Activated naive CD8-positive, alpha-beta T cell treated with anti-CD3 and anti-CD28 coated beads for 36 hours (primary cell): ENCODE results near the gene HYAL4. TPM values are rescaled to one million over a fixed set of nuclear protein-coding genes. Genes with fewer than 3 reads are reported as not detected.
"Not testable (repeated sequence)": the region's sequence is repeated elsewhere in the genome, so short reads cannot be mapped to it uniquely, and the experiment has no call there.

Experiments
- DNase-seq: peaks from one replicate; pipeline ENCODE4 v3.0.0; 2021
- H3K27ac Mint-ChIP-seq: one replicate; pipeline ENCODE4 v1.8.0; 2022; ENCODE audit warnings: mild to moderate bottlenecking, moderate library complexity, mixed read lengths
- H3K27me3 Mint-ChIP-seq: one replicate; pipeline ENCODE4 v1.8.0; 2022; ENCODE audit warnings: mild to moderate bottlenecking, mixed read lengths
- H3K36me3 Mint-ChIP-seq: one replicate; pipeline ENCODE4 v1.8.0; 2021; ENCODE audit warnings: mild to moderate bottlenecking, mixed read lengths
- H3K4me1 Mint-ChIP-seq: one replicate; pipeline ENCODE4 v1.8.0; 2021; ENCODE audit warnings: mixed read lengths
- H3K4me3 Mint-ChIP-seq: one replicate; pipeline ENCODE4 v1.8.0; 2022; ENCODE audit warnings: mild to moderate bottlenecking, moderate library complexity, mixed read lengths
- H3K9me3 Mint-ChIP-seq: one replicate; pipeline ENCODE4 v1.8.0; 2022; ENCODE audit warnings: mixed read lengths
- total RNA-seq, 2 experiments: library from RNA; stranded (reverse); gene quantifications; one replicate each; pipeline ENCODE4 v1.2.3, GENCODE V29; 2021

Gene HYAL4
- total RNA-seq = not detected

GRCh38 chr7:123844712-123845219, at the start of gene HYAL4:
Gene HYAL4, plus strand, starts transcription at chr7:123845169. Its CDS starts 23,105 bp downstream, at chr7:123868274.
- DNase-seq = no peak
- Mint-ChIP-seq H3K4me1 (no peaks in the 10 kb centered on the region), H3K27ac (no peak within 1 kb of the TSS), H3K4me3 (no peak within 1 kb of the TSS), H3K36me3 (peaks cover 3% of the 10 kb centered on the region), H3K27me3 (peaks cover 15% of the 10 kb centered on the region), H3K9me3 (peaks cover 7% of the 10 kb centered on the region)

GRCh38 chr7:123795917-123796316, 49.1 kb upstream of the HYAL4 start:
- Mint-ChIP-seq H3K27ac (no peak overlapping the region), H3K4me1 (no peaks in the 10 kb centered on the region), H3K4me3 (no peak overlapping the region), H3K27me3 (no peaks in the 10 kb centered on the region), H3K36me3 (no peaks in the 10 kb centered on the region), H3K9me3 (no peaks in the 10 kb centered on the region)
- DNase-seq = no peak

GRCh38 chr7:123796568-123796967, 48.4 kb upstream of the HYAL4 start:
- no peaks in the 10 kb centered on the region for H3K27me3 Mint-ChIP-seq
- DNase-seq = no peak
- no peak overlapping the region for H3K4me3 Mint-ChIP-seq
- no peaks in the 10 kb centered on the region for H3K4me1 Mint-ChIP-seq
- no peaks in the 10 kb centered on the region for H3K9me3 Mint-ChIP-seq
- no peak overlapping the region for H3K27ac Mint-ChIP-seq
- no peaks in the 10 kb centered on the region for H3K36me3 Mint-ChIP-seq

GRCh38 chr7:123797673-123798531, 47.1 kb upstream of the HYAL4 start:
- Mint-ChIP-seq H3K4me3 (no peak overlapping the region), H3K9me3 (no peaks in the 10 kb centered on the region), H3K27me3 (no peaks in the 10 kb centered on the region), H3K36me3 (no peaks in the 10 kb centered on the region), H3K27ac (no peak overlapping the region), H3K4me1 (no peaks in the 10 kb centered on the region)
- DNase-seq = no peak

- DNase-seq = no peak
- Mint-ChIP-seq H3K4me1 (no peaks in the 10 kb centered on the region), H3K36me3 (no peaks in the 10 kb centered on the region)
Measured at GRCh38 chr7:123798532-123799188, 46.3 kb upstream of the HYAL4 start.

GRCh38 chr7:123802249-123802648, 42.7 kb upstream of the HYAL4 start:
- Mint-ChIP-seq H3K36me3 (no peaks in the 10 kb centered on the region), H3K4me1 (no peaks in the 10 kb centered on the region), H3K27ac (no peak overlapping the region), H3K27me3 (no peaks in the 10 kb centered on the region), H3K9me3 (no peaks in the 10 kb centered on the region), H3K4me3 (no peak overlapping the region)
- DNase-seq = no peak

More at GRCh38 chr7:123798532-123799188, 46.3 kb upstream of the HYAL4 start:
- H3K9me3 Mint-ChIP-seq = no peaks in the 10 kb centered on the region
- no peak overlapping the region for H3K4me3 Mint-ChIP-seq
- no peak overlapping the region for H3K27ac Mint-ChIP-seq
- H3K27me3 Mint-ChIP-seq = no peaks in the 10 kb centered on the region

- Mint-ChIP-seq H3K27me3 (no peaks in the 10 kb centered on the region), H3K36me3 (peaks cover 3% of the 10 kb centered on the region), H3K27ac (no peak overlapping the region), H3K4me1 (no peaks in the 10 kb centered on the region), H3K9me3 (peaks cover 8% of the 10 kb centered on the region), H3K4me3 (no peak overlapping the region)
- no peak for DNase-seq
Measured at GRCh38 chr7:123805287-123805686, 39.7 kb upstream of the HYAL4 start.

- Mint-ChIP-seq H3K9me3 (peaks cover 10% of the 10 kb centered on the region), H3K36me3 (peaks cover 3% of the 10 kb centered on the region), H3K27ac (no peak overlapping the region), H3K4me1 (no peaks in the 10 kb centered on the region), H3K4me3 (no peak overlapping the region), H3K27me3 (peaks cover 6% of the 10 kb centered on the region)
- no peak for DNase-seq
Measured at GRCh38 chr7:123809471-123809870, 35.5 kb upstream of the HYAL4 start.

GRCh38 chr7:123811056-123811455, 33.9 kb upstream of the HYAL4 start:
- peaks cover 3% of the 10 kb centered on the region for H3K36me3 Mint-ChIP-seq
- H3K4me1 Mint-ChIP-seq = no peaks in the 10 kb centered on the region
- no peak overlapping the region for H3K4me3 Mint-ChIP-seq
- DNase-seq = no peak
- H3K27me3 Mint-ChIP-seq = peaks cover 6% of the 10 kb centered on the region
- H3K9me3 Mint-ChIP-seq = peaks cover 10% of the 10 kb centered on the region
- no peak overlapping the region for H3K27ac Mint-ChIP-seq

GRCh38 chr7:123816916-123817315, 28.1 kb upstream of the HYAL4 start:
- Mint-ChIP-seq H3K27me3 (peaks cover 11% of the 10 kb centered on the region), H3K36me3 (no peaks in the 10 kb centered on the region), H3K27ac (no peak overlapping the region), H3K4me1 (peaks cover 2% of the 10 kb centered on the region), H3K9me3 (peaks cover 1% of the 10 kb centered on the region), H3K4me3 (no peak overlapping the region)
- no peak for DNase-seq

GRCh38 chr7:123819001-123819400, 26.0 kb upstream of the HYAL4 start:
- Mint-ChIP-seq H3K9me3 (peaks cover 1% of the 10 kb centered on the region), H3K4me3 (no peak overlapping the region), H3K27me3 (peaks cover 10% of the 10 kb centered on the region), H3K27ac (no peak overlapping the region), H3K4me1 (peaks cover 11% of the 10 kb centered on the region), H3K36me3 (no peaks in the 10 kb centered on the region)
- DNase-seq = no peak

- not testable (repeated sequence) for H3K9me3 Mint-ChIP-seq, DNase-seq, H3K27me3 Mint-ChIP-seq, H3K4me3 Mint-ChIP-seq, H3K36me3 Mint-ChIP-seq, H3K27ac Mint-ChIP-seq
- peaks cover 19% of the 10 kb centered on the region for H3K4me1 Mint-ChIP-seq
Measured at GRCh38 chr7:123819795-123820194, 25.2 kb upstream of the HYAL4 start.

- Mint-ChIP-seq H3K9me3 (peaks cover 1% of the 10 kb centered on the region), H3K4me3 (no peak overlapping the region), H3K4me1 (peaks cover 25% of the 10 kb centered on the region), H3K36me3 (no peaks in the 10 kb centered on the region), H3K27me3 (peaks cover 5% of the 10 kb centered on the region), H3K27ac (no peak overlapping the region)
- no peak for DNase-seq
Measured at GRCh38 chr7:123820864-123821263, 24.1 kb upstream of the HYAL4 start.

GRCh38 chr7:123821320-123821719, 23.6 kb upstream of the HYAL4 start:
- peaks cover 1% of the 10 kb centered on the region for H3K9me3 Mint-ChIP-seq
- H3K4me3 Mint-ChIP-seq = no peak overlapping the region
- DNase-seq = no peak
- peaks cover 27% of the 10 kb centered on the region for H3K4me1 Mint-ChIP-seq
- H3K27ac Mint-ChIP-seq = no peak overlapping the region
- H3K36me3 Mint-ChIP-seq = no peaks in the 10 kb centered on the region
- peaks cover 5% of the 10 kb centered on the region for H3K27me3 Mint-ChIP-seq

- Mint-ChIP-seq H3K4me3 (peak overlapping the region; percentile 49), H3K36me3 (no peaks in the 10 kb centered on the region), H3K27ac (peak overlapping the region; percentile 82), H3K4me1 (peaks cover 25% of the 10 kb centered on the region), H3K9me3 (peaks cover 1% of the 10 kb centered on the region), H3K27me3 (peaks cover 20% of the 10 kb centered on the region)
- peak; percentile 61 for DNase-seq
Measured at GRCh38 chr7:123823898-123824753, 20.8 kb upstream of the HYAL4 start.
